Measurements from ENCODE around the gene VPS29.
"Not testable (repeated sequence)": the region's sequence is repeated elsewhere in the genome, so short reads cannot be mapped to it uniquely, and the experiment has no call there.

VPS29 gene

DNA sequence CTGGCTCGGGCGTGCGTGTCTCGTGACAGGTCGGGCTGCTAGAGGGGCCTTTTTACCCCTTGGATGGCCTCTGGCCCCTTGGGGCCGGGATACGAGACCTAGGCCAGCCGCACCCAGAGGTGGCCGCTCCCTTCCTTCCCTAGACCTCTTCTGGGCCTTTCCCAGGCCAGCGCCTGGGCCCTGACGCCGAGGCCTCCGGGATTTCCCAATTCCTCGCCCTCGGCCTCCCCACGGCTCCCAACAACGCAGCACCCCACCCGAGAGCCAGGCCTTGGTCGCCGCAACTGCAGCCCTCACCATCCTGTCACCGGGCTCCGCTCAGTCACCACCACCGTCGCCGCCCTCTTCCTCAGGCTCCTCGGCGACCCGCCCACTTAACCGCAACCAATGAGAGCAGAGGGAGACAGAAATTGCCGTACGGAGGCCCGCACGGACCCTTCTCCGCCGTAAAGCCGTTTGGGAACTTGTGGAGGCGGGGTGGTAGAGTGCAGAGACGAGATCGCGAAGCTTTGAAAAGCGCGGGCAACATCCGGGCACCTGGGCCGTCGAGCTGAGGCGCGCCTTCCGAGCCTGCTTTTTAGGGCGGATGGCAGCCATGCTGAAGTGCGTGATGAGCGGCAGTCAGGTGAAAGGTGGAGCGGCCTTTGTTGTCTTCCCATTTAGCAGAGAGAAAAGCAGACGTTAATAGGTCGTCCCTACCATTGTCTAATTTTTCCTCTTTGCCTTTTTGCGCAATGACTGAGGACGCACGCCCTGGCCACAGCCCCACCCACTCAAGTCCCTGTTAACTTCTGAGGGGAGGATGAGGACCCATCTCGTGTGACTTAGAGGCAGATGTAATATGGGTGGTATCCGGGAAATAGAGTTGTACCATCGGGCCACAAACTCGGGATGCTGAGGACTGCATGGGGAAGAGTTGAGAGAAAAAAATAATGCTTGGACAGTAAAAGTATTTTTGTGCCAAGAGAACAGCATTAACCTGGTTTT, at the start of gene VPS29, which contains the start of gene RAD9B:
VPS29 (minus strand) TSS at position 360 of the 987 bp plus-strand sequence; CDS start at position 300, 60 bp downstream.
RAD9B (plus strand) TSS at position 580 of the 987 bp plus-strand sequence; CDS start at position 587, 7 bp downstream.
- DNase-seq (ENCODE audit: low read depth in 3 of 3) = peak; percentile 96 to 99 (median 98)

DNA sequence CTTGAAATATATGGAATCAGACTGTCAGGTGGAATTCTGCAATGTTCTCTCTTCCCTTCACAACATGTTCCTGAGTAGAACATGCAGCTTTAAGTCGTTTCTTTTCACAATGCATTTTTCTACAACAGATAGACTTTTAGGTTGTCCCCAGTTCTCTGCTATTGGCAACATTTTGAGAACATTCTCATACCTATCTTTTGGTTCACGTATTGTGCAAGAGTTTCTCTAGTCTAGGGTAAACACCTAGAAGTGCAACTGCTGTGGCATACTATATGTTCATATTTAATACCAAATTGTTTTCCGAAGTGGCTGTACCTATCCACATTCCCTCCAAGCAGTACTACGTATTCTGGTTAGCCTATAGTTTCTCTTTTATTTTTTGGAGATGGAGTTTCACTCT, 49.1 kb upstream of the VPS29 start:
- DNase-seq (ENCODE audit: low read depth in 3 of 3) = no peak

GRCh38 chr12:110549716-110550115, 47.8 kb upstream of the VPS29 start:
- no peak for DNase-seq (ENCODE audit: low read depth in 3 of 3)

DNA sequence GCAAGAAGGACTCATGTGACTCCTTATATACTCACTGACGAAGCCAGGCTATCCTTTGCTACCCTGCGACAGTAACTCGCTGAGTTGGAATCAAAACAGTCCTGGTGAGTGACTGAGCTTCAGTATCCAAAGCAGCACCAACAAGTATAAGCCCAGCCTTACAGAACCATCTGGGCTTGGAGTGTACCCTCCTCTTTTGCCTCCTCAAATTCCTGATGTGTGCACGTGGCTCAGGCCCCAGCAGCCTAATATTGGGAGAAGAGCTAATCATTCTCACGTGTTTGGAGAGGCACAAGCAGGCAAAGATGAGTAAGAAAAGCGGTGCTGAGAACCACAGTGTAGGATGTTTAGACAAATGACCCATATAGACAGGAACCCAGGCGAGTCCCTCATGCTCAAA, 46.8 kb upstream of the VPS29 start:
- no peak for DNase-seq (ENCODE audit: low read depth in 3 of 3)

GRCh38 chr12:110547090-110547489, 45.2 kb upstream of the VPS29 start:
- DNase-seq (ENCODE audit: low read depth in 3 of 3) = no peak

GRCh38 chr12:110546339-110546738, 44.4 kb upstream of the VPS29 start:
- no peak for DNase-seq (ENCODE audit: low read depth in 3 of 3)

GRCh38 chr12:110545812-110546211, 43.9 kb upstream of the VPS29 start:
- no peak for DNase-seq (ENCODE audit: low read depth in 3 of 3)

- not testable (repeated sequence) for DNase-seq (ENCODE audit: low read depth in 3 of 3)
Measured at GRCh38 chr12:110545259-110545658, 43.3 kb upstream of the VPS29 start.

DNA sequence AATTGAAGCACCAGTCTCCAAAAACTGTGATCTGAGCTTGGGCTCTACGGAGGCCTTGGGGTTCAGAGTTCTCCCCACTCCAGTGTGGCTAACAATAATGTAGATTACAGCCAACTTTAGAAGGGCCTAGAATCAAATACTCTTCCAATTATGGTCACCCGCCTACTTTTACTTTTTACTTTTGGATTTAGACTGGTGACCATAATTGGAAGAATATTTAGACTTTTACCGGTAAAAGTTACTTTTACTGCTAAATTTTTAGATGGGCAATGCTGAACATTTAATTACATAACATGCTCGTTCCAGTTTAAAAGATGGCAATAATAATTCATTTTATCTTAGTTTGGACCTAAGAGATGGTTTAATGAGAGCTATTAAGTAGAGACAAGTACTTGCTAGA, 42.1 kb upstream of the VPS29 start:
- DNase-seq (ENCODE audit: low read depth in 3 of 3) = no peak

- DNase-seq (ENCODE audit: low read depth in 3 of 3) = no peak
Measured at GRCh38 chr12:110543252-110543959, 41.5 kb upstream of the VPS29 start.

- DNase-seq (ENCODE audit: low read depth in 3 of 3) = no peak
Measured at GRCh38 chr12:110540048-110540447, 38.1 kb upstream of the VPS29 start.

DNA sequence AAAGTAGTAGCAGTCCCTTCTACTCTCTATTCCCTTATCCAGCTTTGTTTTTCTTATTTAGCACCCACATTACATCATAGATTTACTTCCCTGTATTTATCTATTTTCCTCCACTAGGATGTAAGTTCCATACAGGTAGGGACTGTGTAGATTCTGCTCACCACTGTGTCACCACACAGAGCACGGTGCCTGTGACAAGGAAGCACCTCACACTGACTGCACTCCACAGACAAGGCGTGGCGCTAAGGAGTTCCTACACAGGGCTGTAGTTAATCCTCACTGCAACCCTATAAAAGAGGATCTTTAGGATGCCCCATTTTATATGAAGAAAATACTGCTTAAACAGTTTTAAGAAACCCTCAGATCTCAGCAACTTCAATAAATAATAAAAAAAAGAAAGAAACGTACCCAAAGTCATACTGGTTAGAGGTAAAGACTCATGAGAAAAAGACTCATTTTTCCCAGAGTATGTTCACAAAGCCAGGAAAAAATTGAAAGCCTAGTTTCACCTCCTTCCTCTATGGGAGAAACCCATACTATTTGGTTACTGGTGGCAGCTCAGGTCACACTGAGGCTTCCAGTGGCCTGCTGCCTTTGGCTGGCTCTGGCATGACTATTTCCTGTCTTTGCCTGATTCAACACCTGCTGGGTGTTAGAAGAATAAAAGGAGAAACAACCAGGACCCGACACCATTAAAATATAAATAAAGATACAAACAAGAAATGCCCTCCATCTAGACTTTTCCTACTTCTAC, 37.1 kb upstream of the VPS29 start:
- no peak for DNase-seq (ENCODE audit: low read depth in 3 of 3)

DNA sequence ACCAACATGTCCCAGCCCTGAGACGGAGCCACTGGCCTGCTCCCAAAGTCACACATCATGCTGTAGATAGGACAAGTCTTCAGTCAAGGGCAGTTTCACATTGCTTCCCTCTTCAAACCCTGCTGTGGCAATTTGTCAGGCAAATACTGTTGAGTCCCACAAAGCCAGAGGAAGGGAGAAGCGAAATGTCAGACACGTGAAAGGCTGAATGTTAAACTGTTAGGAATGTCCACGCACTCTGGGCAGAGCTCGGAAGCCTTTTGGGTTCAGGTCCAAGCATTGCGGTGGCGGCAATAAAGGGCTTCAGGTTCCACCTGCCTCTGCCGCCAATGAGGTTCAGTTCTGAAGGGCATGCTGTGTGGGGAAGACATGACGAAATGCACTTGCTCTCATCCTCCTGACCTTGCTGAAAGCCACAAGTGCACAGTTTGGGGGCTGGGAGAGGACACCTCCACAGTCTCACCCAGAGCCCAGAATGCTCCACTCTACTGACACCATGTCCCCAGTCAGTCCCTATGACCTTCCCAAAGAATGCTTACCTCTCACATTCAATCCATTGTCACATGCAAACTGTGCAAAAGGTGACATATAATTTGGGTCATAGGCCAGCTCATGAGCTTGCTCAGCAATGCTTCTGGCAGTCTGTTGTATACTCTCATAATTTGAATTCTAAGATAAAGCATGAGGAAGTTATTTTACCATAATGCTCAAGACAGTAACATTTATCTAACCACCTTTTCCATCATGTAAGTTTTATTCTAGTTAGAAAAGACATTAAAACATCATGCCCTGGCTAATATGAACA, 35.9 kb upstream of the VPS29 start:
- DNase-seq (ENCODE audit: low read depth in 3 of 3) = no peak

DNA sequence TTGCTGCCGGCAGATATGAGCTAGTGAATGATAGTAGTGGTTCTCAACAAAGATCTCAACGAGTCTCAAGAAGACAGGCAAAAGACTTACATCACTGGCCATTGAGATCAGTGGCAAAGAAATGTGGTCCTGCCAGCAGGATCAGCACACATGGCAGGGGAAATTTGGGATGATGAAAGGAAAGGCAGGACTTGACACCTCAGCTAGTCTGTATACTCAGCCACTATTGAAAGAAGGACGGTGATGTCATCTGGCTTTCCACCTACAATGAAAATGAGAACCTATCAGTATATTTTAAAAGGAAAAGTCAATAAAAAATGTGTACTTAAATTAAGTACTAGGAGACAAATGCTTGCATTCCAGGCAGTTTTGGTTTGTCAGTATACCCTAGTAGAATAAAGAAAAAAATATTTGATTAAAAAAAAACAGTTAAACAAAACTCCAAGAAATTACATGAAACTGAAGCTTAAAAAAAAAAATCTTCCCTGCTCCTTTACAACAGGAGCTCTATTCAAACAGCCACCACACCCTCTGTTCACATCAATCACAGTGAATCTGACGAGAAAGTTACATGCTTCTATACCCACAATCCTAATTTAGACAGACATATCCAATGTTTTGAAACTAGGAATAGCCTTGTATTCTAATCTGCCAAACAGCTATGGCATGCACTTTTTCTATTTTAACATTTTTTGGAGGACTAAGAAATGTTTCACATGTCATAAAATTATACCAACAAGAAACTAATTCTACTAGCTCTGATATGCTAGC, 35.1 kb upstream of the VPS29 start:
- DNase-seq (ENCODE audit: low read depth in 3 of 3) = no peak

GRCh38 chr12:110534811-110535210, 32.9 kb upstream of the VPS29 start:
- DNase-seq (ENCODE audit: low read depth in 3 of 3) = no peak

GRCh38 chr12:110533607-110534006, 31.7 kb upstream of the VPS29 start:
- no peak for DNase-seq (ENCODE audit: low read depth in 3 of 3)

DNA sequence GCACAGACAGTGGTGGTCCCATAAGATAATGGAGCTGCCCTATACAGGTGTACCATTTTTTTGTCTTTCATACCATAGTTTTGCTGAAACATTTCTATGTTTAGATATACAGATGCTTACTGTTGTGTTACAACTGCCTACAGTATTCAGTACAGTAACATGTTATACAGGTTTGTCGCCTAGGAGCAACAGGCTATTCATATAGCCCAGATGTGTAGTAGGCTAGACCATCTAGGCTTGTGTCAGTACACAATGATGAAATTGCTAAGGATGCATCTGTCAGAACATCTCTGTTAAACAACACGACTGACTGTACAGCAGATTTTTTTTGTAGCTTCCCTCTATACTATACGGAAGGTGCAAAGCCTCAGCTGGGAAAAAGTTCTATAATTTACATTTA, 30.7 kb upstream of the VPS29 start:
- no peak for DNase-seq (ENCODE audit: low read depth in 3 of 3)

DNA sequence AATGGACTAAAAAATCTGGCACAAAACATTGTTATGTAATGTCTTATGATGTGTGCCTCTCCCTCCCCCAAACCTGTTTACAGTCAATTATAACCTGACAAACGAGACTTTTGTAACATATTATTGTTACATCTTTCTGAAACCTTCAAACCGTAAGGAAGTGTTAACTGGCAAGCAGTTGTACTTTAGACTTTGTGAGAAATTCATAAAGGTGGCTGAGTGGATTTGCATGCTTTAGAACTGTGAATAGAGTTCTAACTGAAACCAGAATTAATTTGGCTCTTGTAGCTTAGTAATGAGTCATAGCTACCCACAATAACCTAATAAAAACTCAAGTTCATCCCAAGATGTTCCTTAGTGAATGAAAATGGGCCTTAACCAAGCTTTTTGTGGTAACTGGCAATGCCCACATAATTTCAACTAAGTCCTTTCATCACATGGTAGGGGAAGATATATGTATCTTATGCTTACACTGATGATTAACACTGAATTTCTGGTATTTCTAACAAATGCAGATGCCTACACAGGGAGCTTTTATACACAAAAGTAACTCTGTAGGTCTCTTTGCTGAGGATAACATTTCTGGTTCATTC, 29.9 kb upstream of the VPS29 start:
- DNase-seq (ENCODE audit: low read depth in 3 of 3) = no peak

GRCh38 chr12:110530511-110530910, 28.6 kb upstream of the VPS29 start:
- DNase-seq (ENCODE audit: low read depth in 3 of 3) = no peak

GRCh38 chr12:110528277-110528839, 26.4 kb upstream of the VPS29 start:
- no peak for DNase-seq (ENCODE audit: low read depth in 3 of 3)

All from stimulated activated CD4-positive, alpha-beta T cell treated with anti-CD3 and anti-CD28 coated beads, TNF-alpha, amount 100 ng/mL, for 24 hours (primary cell).